ENCODE data around the gene COX19.

DNA sequence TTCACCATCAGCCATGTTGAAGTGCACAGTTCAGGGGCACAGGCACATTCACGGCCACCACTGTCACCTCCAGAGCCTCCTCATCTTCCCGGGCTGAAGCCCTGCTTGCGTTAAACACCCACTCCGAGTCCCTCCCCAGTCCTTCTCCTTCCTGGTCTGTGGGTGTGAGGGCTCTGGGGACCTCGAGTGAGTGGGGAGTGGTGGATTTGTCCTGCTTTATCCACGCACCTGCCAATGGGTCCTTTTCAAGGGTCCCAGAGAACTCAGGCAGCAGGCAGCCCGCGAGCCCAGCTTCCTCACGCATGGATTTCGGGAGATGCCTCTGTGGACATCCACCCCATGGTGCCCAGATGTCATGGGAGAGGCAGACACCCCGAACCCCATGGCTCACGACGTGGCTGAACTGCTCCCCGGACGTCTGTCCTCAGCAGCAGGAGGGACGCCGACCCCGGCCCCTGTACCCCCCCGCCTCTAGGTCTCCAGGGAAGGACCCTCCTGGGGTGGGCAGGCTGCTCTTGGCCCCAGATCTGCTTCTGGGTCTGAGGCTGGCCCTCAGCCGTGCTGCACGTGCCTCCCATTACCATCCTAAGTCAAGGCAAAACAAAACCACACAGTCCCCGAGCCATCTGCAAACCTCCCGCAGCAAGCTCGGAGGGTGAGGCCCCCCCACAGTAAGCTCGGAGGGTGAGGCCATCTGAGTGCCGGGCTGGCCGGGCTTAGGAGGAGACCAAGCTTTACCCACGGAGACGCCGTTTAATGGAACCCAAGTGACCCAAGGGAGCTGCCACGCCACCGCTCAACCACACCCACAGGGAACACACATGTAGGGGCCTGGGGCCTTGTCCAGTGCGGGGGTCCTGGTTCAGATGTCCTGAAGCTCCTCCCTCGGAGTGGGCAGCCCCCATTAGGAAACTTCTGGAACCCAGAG, 16.6 kb upstream of the COX19 start:
- TF ChIP-seq POLR2AphosphoS5 (IDR thresholded peaks at IDR 0.05; ENCODE audit: low read depth) (no peak), GABPA (IDR thresholded peaks at IDR 0.05; ENCODE audit: low read depth) (no peak), SPI1 (IDR thresholded peaks at IDR 0.05; ENCODE audit: borderline replicate concordance, low read depth) (no peak)
- TF ChIP-seq, protein P1, sequence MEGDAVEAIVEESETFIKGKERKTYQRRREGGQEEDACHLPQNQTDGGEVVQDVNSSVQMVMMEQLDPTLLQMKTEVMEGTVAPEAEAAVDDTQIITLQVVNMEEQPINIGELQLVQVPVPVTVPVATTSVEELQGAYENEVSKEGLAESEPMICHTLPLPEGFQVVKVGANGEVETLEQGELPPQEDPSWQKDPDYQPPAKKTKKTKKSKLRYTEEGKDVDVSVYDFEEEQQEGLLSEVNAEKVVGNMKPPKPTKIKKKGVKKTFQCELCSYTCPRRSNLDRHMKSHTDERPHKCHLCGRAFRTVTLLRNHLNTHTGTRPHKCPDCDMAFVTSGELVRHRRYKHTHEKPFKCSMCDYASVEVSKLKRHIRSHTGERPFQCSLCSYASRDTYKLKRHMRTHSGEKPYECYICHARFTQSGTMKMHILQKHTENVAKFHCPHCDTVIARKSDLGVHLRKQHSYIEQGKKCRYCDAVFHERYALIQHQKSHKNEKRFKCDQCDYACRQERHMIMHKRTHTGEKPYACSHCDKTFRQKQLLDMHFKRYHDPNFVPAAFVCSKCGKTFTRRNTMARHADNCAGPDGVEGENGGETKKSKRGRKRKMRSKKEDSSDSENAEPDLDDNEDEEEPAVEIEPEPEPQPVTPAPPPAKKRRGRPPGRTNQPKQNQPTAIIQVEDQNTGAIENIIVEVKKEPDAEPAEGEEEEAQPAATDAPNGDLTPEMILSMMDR (IDR thresholded peaks at IDR 0.05; ENCODE audit: insufficient read depth, low read length), result no peak
- TF ChIP-seq, protein P2, sequence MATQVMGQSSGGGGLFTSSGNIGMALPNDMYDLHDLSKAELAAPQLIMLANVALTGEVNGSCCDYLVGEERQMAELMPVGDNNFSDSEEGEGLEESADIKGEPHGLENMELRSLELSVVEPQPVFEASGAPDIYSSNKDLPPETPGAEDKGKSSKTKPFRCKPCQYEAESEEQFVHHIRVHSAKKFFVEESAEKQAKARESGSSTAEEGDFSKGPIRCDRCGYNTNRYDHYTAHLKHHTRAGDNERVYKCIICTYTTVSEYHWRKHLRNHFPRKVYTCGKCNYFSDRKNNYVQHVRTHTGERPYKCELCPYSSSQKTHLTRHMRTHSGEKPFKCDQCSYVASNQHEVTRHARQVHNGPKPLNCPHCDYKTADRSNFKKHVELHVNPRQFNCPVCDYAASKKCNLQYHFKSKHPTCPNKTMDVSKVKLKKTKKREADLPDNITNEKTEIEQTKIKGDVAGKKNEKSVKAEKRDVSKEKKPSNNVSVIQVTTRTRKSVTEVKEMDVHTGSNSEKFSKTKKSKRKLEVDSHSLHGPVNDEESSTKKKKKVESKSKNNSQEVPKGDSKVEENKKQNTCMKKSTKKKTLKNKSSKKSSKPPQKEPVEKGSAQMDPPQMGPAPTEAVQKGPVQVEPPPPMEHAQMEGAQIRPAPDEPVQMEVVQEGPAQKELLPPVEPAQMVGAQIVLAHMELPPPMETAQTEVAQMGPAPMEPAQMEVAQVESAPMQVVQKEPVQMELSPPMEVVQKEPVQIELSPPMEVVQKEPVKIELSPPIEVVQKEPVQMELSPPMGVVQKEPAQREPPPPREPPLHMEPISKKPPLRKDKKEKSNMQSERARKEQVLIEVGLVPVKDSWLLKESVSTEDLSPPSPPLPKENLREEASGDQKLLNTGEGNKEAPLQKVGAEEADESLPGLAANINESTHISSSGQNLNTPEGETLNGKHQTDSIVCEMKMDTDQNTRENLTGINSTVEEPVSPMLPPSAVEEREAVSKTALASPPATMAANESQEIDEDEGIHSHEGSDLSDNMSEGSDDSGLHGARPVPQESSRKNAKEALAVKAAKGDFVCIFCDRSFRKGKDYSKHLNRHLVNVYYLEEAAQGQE (IDR thresholded peaks at IDR 0.05; ENCODE audit: insufficient replicate concordance, low read depth), result no peak
